ENCODE data around the gene TGOLN2. TPM values are rescaled to one million over a fixed set of nuclear protein-coding genes. Genes with fewer than 3 reads are reported as not detected.

TGOLN2 gene
- total RNA-seq, 1 experiment from 2014 or later: 43.7 TPM

Other genes starting within 250 kb of the TGOLN2 start
- 104 to 108 TPM (median 106 TPM) in 3 replicates for gene TCF7L1, start 194.6 kb downstream of the TGOLN2 start, total RNA-seq (2021)
- 18.9 to 24.4 TPM (median 21.6 TPM) in 3 replicates for gene RETSAT, start 26.5 kb upstream of the TGOLN2 start, total RNA-seq (2021)
- gene ELMOD3, start 26.8 kb upstream of the TGOLN2 start, total RNA-seq (2021): 9.7 to 10.8 TPM (median 10.6 TPM) in 3 replicates
- gene CAPG, start 82.4 kb upstream of the TGOLN2 start, total RNA-seq (2021): 117 to 139 TPM (median 131 TPM) in 3 replicates
- 0.50 to 1.2 TPM (median 0.94 TPM) in 3 replicates for gene SH2D6, start 90.7 kb upstream of the TGOLN2 start, total RNA-seq (2021)
- 208 to 222 TPM (median 208 TPM) in 3 replicates for gene MAT2A, start 211.2 kb upstream of the TGOLN2 start, total RNA-seq (2021)
- gene GGCX, start 233.5 kb upstream of the TGOLN2 start, total RNA-seq (2021): 40.9 to 42.9 TPM (median 41.4 TPM) in 3 replicates
- 48.8 to 55.4 TPM (median 52.0 TPM) in 3 replicates for gene VAMP8, start 249.6 kb upstream of the TGOLN2 start, total RNA-seq (2021)